ENCODE measurements around the gene MGAT5.

Gene MGAT5

GRCh38 chr2:134212746-134213145, 41.1 kb upstream of the MGAT5 start:
- no peak for TF ChIP-seq CTCF (IDR thresholded peaks at IDR 0.05; ENCODE audit: low read depth, low read length)
- DNase-seq (ENCODE audit: low read depth in 2 of 2): no peak
- no peak overlapping the region for H3K4me3 ChIP-seq (replicated peaks in 1 of 2; ENCODE audit: low read depth in 2 of 2, low read length in 2 of 2)

GRCh38 chr2:134216152-134216829, 37.6 kb upstream of the MGAT5 start:
- no peak for TF ChIP-seq CTCF (IDR thresholded peaks at IDR 0.05; ENCODE audit: low read depth, low read length)
- DNase-seq (ENCODE audit: low read depth in 2 of 2): no peak
- H3K4me3 ChIP-seq (replicated peaks in 1 of 2; ENCODE audit: low read depth in 2 of 2, low read length in 2 of 2): no peak overlapping the region

GRCh38 chr2:134217351-134217750, 36.5 kb upstream of the MGAT5 start:
- no peak for DNase-seq (ENCODE audit: low read depth in 2 of 2)
- H3K4me3 ChIP-seq (replicated peaks in 1 of 2; ENCODE audit: low read depth in 2 of 2, low read length in 2 of 2): no peak overlapping the region
- no peak for TF ChIP-seq CTCF (IDR thresholded peaks at IDR 0.05; ENCODE audit: low read depth, low read length)

- no peak for TF ChIP-seq CTCF (IDR thresholded peaks at IDR 0.05; ENCODE audit: low read depth, low read length)
- no peak overlapping the region for H3K4me3 ChIP-seq (replicated peaks in 1 of 2; ENCODE audit: low read depth in 2 of 2, low read length in 2 of 2)
Measured at GRCh38 chr2:134217924-134218323, 35.9 kb upstream of the MGAT5 start.

GRCh38 chr2:134218414-134218813, 35.5 kb upstream of the MGAT5 start:
- H3K4me3 ChIP-seq (replicated peaks in 1 of 2; ENCODE audit: low read depth in 2 of 2, low read length in 2 of 2): no peak overlapping the region

More at GRCh38 chr2:134217924-134218323, 35.9 kb upstream of the MGAT5 start:
- DNase-seq (ENCODE audit: low read depth in 2 of 2): peak in 1 of 2 donors; percentile 28

GRCh38 chr2:134218930-134219658, 34.8 kb upstream of the MGAT5 start:
- no peak for TF ChIP-seq CTCF (IDR thresholded peaks at IDR 0.05; ENCODE audit: low read depth, low read length)
- no peak overlapping the region for H3K4me3 ChIP-seq (replicated peaks in 1 of 2; ENCODE audit: low read depth in 2 of 2, low read length in 2 of 2)
- no peak for DNase-seq (ENCODE audit: low read depth in 2 of 2)

More at GRCh38 chr2:134218414-134218813, 35.5 kb upstream of the MGAT5 start:
- no peak for TF ChIP-seq CTCF (IDR thresholded peaks at IDR 0.05; ENCODE audit: low read depth, low read length)
- no peak for DNase-seq (ENCODE audit: low read depth in 2 of 2)

Measured in cardiac fibroblast (primary cell).